Coronary artery (tissue), 2 donors: ENCODE results near the gene INSYN1.

Experiments
- DNase-seq: peaks from one replicate; pipeline ENCODE4 v3.0.0-alpha.2; 2017; ENCODE audit warnings: low spot score
- H3K27ac ChIP-seq, 2 donors: fragments of 200-600 bp; sonication (generic); one replicate each; pipeline ENCODE4 v1.5.1; 2016 to 2019
- H3K4me3 ChIP-seq: fragments of 200-600 bp; sonication (generic); 2 replicates; pipeline ENCODE4 v1.5.1; 2016; ENCODE audit warnings: mild to moderate bottlenecking, moderate library complexity
- CTCF ChIP-seq: fragments of 200-600 bp; sonication (generic); IDR thresholded peaks from one replicate; pipeline ENCODE4 v1.5.1; 2019; ENCODE audit warnings: antibody characterized with exemption

INSYN1 gene

DNA sequence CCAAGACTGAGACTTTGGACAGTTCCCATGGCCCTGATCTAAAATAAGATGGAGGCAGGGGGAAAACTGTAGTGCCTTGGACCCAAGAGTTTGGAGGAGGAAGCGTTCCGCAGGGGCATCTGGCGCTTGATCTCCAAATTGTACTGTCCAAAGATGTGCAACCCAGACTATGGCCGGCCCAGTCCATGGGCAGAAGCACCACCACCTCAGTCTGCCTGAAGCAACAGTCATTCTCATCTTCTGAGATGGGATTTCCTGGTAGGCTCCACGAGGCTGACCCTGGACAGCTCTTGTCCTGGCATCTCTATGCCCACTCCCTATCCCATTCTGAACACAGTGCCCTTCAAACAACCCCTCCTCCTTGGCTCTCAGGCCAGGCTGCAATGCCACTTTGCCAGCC is 3.6 kb downstream of the INSYN1 start:
- DNase-seq, result no peak
- Histone ChIP-seq H3K27ac (no peak overlapping the region), H3K4me3 (no peak overlapping the region)
- TF ChIP-seq CTCF, result no peak

DNA sequence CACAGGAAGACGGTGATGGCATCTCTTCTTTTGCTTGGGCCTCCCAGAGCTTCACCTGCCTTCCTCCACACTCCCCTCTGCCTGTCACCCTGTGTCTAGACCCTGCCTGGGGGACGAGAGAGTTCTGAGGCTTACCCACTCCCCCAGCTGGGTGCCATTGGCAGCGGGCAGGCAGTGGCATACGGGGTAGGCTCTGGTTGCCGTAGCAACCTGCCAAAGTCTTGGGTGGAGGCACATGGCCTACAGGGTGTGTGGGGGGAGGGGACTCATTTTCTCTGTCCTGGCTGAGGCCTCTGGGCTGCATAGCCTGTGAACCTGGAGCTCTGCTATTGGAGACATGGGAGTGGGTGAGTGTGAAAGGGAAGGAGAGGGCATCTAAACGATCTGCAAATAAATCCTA is 4.4 kb downstream of the INSYN1 start:
- no peak for DNase-seq
- Histone ChIP-seq H3K4me3 (no peak overlapping the region), H3K27ac (no peak overlapping the region)
- no peak for TF ChIP-seq CTCF

DNA sequence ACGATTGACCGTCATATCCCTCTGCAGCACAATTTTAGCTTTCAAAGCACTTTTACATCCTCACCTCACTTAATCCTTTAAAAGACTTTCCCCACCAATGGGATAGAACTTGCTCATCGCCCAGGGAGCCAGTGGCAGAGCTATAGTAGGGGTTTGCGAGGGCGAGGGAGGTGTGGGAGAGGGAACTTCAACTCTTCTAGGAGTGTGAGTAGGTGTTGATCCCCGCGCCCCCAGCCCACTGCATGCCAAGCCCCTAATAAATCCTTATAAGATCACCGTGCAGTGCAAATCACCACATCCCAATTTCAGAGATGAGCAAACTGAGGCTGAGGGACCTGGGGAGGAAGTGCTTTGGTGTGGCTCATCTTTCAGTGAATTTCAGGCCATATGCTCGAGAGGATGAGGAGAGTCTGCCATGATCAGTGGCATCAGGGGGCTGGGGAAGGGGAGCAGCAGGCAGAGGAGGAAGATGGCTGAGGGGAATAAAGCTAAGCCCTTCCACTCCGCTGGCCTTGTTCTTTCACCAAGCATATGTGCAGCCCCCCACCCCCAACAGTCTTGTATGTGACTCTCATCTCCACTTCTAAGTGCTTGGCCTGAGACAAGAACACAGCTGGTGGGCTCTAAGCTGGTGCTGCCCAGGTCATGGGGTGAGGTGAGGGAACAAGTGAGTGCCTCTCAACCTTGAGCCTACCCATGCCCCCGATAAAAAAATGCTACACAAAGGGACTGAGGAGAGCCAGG is 5.1 kb downstream of the INSYN1 start:
- TF ChIP-seq CTCF, result no peak
- Histone ChIP-seq H3K4me3 (no peak overlapping the region), H3K27ac (no peak overlapping the region)
- DNase-seq, result no peak

DNA sequence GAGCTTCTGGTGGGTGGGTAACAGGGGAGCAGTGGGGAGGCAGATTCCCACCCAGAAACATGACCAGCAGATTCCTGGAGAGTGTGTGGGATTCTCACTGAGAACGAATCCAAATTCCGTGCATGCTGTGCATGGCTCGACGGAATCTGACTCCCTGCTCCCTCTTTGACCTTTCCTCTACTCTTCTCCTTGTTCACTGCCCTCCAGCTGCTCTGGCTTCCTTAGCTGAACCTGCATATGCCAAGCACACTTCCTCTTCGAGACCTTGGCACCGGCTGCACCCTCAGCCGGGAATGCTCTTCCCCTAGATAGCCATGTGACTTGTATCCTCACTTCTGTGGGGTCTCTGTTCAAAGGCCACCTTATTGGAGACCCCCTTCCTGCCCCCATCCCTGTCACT is 6.3 kb downstream of the INSYN1 start:
- TF ChIP-seq CTCF, result no peak
- H3K4me3 ChIP-seq, result no peak overlapping the region
- DNase-seq, result no peak
- H3K27ac ChIP-seq, result no peak overlapping the region

DNA sequence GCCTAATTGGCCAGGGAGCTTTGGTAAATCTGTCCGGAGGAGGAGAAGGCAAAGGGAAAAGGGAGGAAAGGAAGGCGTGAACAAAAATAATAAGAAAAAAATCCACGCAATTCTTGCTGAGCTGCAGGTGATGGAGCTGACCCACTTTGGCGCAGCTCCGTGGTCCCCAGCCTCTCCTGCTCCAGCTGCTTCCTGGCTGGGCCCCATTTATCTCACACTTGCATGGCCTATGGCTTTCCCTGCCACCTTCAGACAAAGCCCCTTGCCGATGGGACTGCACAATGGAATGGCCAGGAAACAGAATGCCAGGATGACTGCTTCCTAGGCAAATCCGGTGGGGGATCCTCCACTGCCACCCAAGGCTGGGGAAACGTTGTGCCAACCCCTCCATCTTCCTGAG is 6.9 kb downstream of the INSYN1 start:
- H3K27ac ChIP-seq, result no peak overlapping the region
- TF ChIP-seq CTCF, result no peak
- DNase-seq, result no peak

DNA sequence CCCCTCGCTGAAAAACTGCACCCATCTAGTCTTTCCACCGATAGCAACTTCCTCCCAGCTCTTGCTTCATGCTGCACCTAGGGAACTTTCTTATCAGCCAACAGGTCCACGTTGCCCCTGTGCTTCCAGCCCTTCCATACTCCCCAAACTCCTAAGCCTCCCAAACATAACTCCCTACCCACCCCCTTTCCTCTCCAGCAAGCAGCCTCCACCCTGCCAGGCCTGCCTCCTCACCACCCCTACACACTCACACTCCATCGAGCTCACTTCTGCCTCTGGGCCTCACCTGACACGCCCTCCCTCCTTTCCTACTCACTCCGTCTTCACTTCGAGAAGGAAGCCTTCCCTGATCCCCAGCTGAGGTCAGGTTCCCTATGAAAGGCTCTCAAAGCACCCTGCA is 8.1 kb downstream of the INSYN1 start:
- DNase-seq, result no peak
- Histone ChIP-seq H3K4me3 (no peak overlapping the region), H3K27ac (no peak overlapping the region)
- TF ChIP-seq CTCF, result no peak

More for the DNA sequence above, 6.9 kb downstream of the INSYN1 start:
- no peak overlapping the region for H3K4me3 ChIP-seq

- Histone ChIP-seq H3K4me3 (no peak overlapping the region), H3K27ac (no peak overlapping the region)
- TF ChIP-seq CTCF, result no peak
- no peak for DNase-seq
Observed at GRCh38 chr15:73744293-73744692, 8.9 kb downstream of the INSYN1 start.
